Measurements from ENCODE around the gene NIFK. TPM values are rescaled to one million over a fixed set of nuclear protein-coding genes. Genes with fewer than 3 reads are reported as not detected.

NIFK gene
- total RNA-seq, 1 experiment from 2014 or later: 75.9 TPM

GRCh38 chr2:121774235-121774634, 37.6 kb upstream of the NIFK start:
- CTCF ChIA-PET: no interaction called here
- H3K27ac ChIP-seq: no peak overlapping the region
- no peaks in the 10 kb centered on the region for H3K36me3 ChIP-seq (ENCODE audit: low read depth)
- H3K9me2 ChIP-seq (ENCODE audit: insufficient read depth): no peaks in the 10 kb centered on the region
- no peak overlapping the region for H2AFZ ChIP-seq
- no peak overlapping the region for H3K4me3 ChIP-seq
- POLR2A ChIA-PET (ENCODE audit: unreplicated experiment): no interaction called here
- no peak overlapping the region for H3K4me2 ChIP-seq
- no peaks in the 10 kb centered on the region; the same call in none of the 2 replicates for H3K4me1 ChIP-seq (replicated peaks; ENCODE audit: insufficient read depth)
- intact Hi-C loops (cut with micrococcal nuclease; ENCODE audit: unreplicated experiment): no loop called here
- H4K20me1 ChIP-seq (ENCODE audit: insufficient read depth): no peaks in the 10 kb centered on the region
- BruUV-seq (replicated peaks): no TSS peak
- H3K9me3 ChIP-seq (ENCODE audit: insufficient read depth, low read depth): no peaks in the 10 kb centered on the region
- no peaks in the 10 kb centered on the region for H3K27me3 ChIP-seq (ENCODE audit: insufficient read depth, low read depth)
- DNase-seq: no peak
- no peak for TF ChIP-seq EZH2 (IDR thresholded peaks at IDR 0.05; ENCODE audit: low read depth)
- no peak for TF ChIP-seq CTCF (conservative IDR thresholded peaks at IDR 0.05)
- no peaks in the 10 kb centered on the region for H3K79me2 ChIP-seq (ENCODE audit: low read depth)
- peaks cover 4% of the 10 kb centered on the region; the same call in 1 of the 2 replicates for H3F3A ChIP-seq (ENCODE audit: insufficient read depth, low read depth)

- Histone ChIP-seq H3K4me3 (no peak overlapping the region), H3K27me3 (ENCODE audit: insufficient read depth, low read depth) (no peaks in the 10 kb centered on the region), H3K27ac (no peak overlapping the region), H3K4me1 (replicated peaks; ENCODE audit: insufficient read depth) (no peaks in the 10 kb centered on the region; the same call in 1 of the 2 replicates), H3K9me2 (ENCODE audit: insufficient read depth) (no peaks in the 10 kb centered on the region), H4K20me1 (ENCODE audit: insufficient read depth) (no peaks in the 10 kb centered on the region; the same call in 1 of the 2 replicates), H3K79me2 (ENCODE audit: low read depth) (no peaks in the 10 kb centered on the region), H3K4me2 (no peak overlapping the region), H3F3A (ENCODE audit: insufficient read depth, low read depth) (peaks cover 4% of the 10 kb centered on the region; the same call in 1 of the 2 replicates), H3K36me3 (ENCODE audit: low read depth) (0 out of 2 replicates have a peak, but pooled peaks cover 3% of the 10 kb centered on the region), H3K9me3 (ENCODE audit: insufficient read depth, low read depth) (no peaks in the 10 kb centered on the region), H2AFZ (no peak overlapping the region)
- DNase-seq: no peak
- no TSS peak for BruUV-seq (replicated peaks)
- no peak for TF ChIP-seq CTCF (conservative IDR thresholded peaks at IDR 0.05)
- no peak for TF ChIP-seq EZH2 (IDR thresholded peaks at IDR 0.05; ENCODE audit: low read depth)
- ChIA-PET POLR2A (ENCODE audit: unreplicated experiment) (no interaction called here), CTCF (interaction anchor here (0.6 kb wide), 1 partner anchor 11 kb away, joined by 3 read pairs; no protein-coding TSS in a partner anchor)
- intact Hi-C loops (cut with micrococcal nuclease; ENCODE audit: unreplicated experiment): no loop called here
Observed at GRCh38 chr2:121771976-121772742, 35.5 kb upstream of the NIFK start.

- BruUV-seq (replicated peaks): no TSS peak
Observed at GRCh38 chr2:121768143-121768755, 31.6 kb upstream of the NIFK start.

More at GRCh38 chr2:121768143-121768755, 31.6 kb upstream of the NIFK start:
- H3K36me3 ChIP-seq (ENCODE audit: low read depth): peaks cover 31% of the 10 kb centered on the region
- no peak overlapping the region for H3K4me2 ChIP-seq
- POLR2A ChIA-PET (ENCODE audit: unreplicated experiment): interaction anchor here (0.6 kb wide), 1 partner anchor 820 kb away, joined by 11 read pairs; no protein-coding TSS in a partner anchor
- no peaks in the 10 kb centered on the region for H3K9me2 ChIP-seq (ENCODE audit: insufficient read depth)
- H3K79me2 ChIP-seq (ENCODE audit: low read depth): no peaks in the 10 kb centered on the region
- no peak for DNase-seq
- no peaks in the 10 kb centered on the region for H3K4me1 ChIP-seq (replicated peaks; ENCODE audit: insufficient read depth)
- H3K4me3 ChIP-seq: no peak overlapping the region
- no peaks in the 10 kb centered on the region; the same call in 1 of the 2 replicates for H4K20me1 ChIP-seq (ENCODE audit: insufficient read depth)
- no peaks in the 10 kb centered on the region for H3K9me3 ChIP-seq (ENCODE audit: insufficient read depth, low read depth)
- H3K27me3 ChIP-seq (ENCODE audit: insufficient read depth, low read depth): no peaks in the 10 kb centered on the region
- no peak overlapping the region for H2AFZ ChIP-seq
- TF ChIP-seq EZH2 (IDR thresholded peaks at IDR 0.05; ENCODE audit: low read depth) (no peak), CTCF (conservative IDR thresholded peaks at IDR 0.05) (no peak)
- intact Hi-C loops (cut with micrococcal nuclease; ENCODE audit: unreplicated experiment): no loop called here
- 0 out of 2 replicates have a peak, but pooled peaks cover 4% of the 10 kb centered on the region for H3F3A ChIP-seq (ENCODE audit: insufficient read depth, low read depth)
- no peak overlapping the region for H3K27ac ChIP-seq
- CTCF ChIA-PET: no interaction called here
